ENCODE measurements around the gene HSPB2. TPM values are rescaled to one million over a fixed set of nuclear protein-coding genes. Genes with fewer than 3 reads are reported as not detected.
A peak's percentile ranks its signal among the peaks of the same experiment; 100 is the strongest.

The HSPB2 gene
- total RNA-seq: 1 to 10 TPM in 3 of 4 donors, not detected in 1; 1.2 to 6.7 (median 1.5) TPM

- no peak for TF ChIP-seq POLR2A (IDR thresholded peaks at IDR 0.05)
- no peak for TF ChIP-seq CTCF (IDR thresholded peaks at IDR 0.05)
- H3K4me3 ChIP-seq (ENCODE audit: low read depth, poor library complexity, severe bottlenecking): peak within 1 kb of the TSS; percentile 38
- peak in 1 of 2 donors; percentile 89 for DNase-seq (ENCODE audit: low spot score in 2 of 2)
- intact Hi-C loops (cut with DNase I; ENCODE audit: low total_unique reads): loop anchor here (5.0 kb wide), 1 partner anchor 1190 kb away; no protein-coding TSS in a partner anchor
- 5 to 18% methylated on average over 14 to 25 of the region's 26 CpGs for WGBS, 2 donors
These were observed at the start of gene HSPB2 for GRCh38 chr11:111912535-111912934. TSS of gene HSPB2 (plus strand) at chr11:111912734. CDS start at chr11:111912830, 96 bp downstream.

GRCh38 chr11:111870113-111870512, 42.4 kb upstream of the HSPB2 start:
- 87 to 91% methylated on average over 1 of the region's 1 CpG for WGBS, 2 donors
- intact Hi-C loops (cut with DNase I; ENCODE audit: low total_unique reads): no loop called here
- H3K4me3 ChIP-seq (ENCODE audit: low read depth, poor library complexity, severe bottlenecking): no peak overlapping the region
- TF ChIP-seq CTCF (IDR thresholded peaks at IDR 0.05) (no peak), POLR2A (IDR thresholded peaks at IDR 0.05) (no peak)
- no peak for DNase-seq (ENCODE audit: low spot score in 2 of 2)

GRCh38 chr11:111870522-111870885, 42.0 kb upstream of the HSPB2 start:
- intact Hi-C loops (cut with DNase I; ENCODE audit: low total_unique reads): no loop called here
- DNase-seq (ENCODE audit: low spot score in 2 of 2): no peak
- no peak for TF ChIP-seq POLR2A (IDR thresholded peaks at IDR 0.05)
- TF ChIP-seq CTCF (IDR thresholded peaks at IDR 0.05): no peak
- peak overlapping the region; percentile 96 for H3K4me3 ChIP-seq (ENCODE audit: low read depth, poor library complexity, severe bottlenecking)

GRCh38 chr11:111870886-111871692, 41.4 kb upstream of the HSPB2 start, which contains the start of gene ALG9:
TSS of gene ALG9 (minus strand) at chr11:111871581. CDS start at chr11:111871482, 99 bp downstream.
- peak within 1 kb of the TSS; percentile 96 for H3K4me3 ChIP-seq (ENCODE audit: low read depth, poor library complexity, severe bottlenecking)
- peak; percentile 76 to 96 for DNase-seq (ENCODE audit: low spot score in 2 of 2)
- intact Hi-C loops (cut with DNase I; ENCODE audit: low total_unique reads): no loop called here
- WGBS, 2 donors: 0 to 1% methylated on average over 26 to 44 of the region's 51 CpGs
- TF ChIP-seq CTCF (IDR thresholded peaks at IDR 0.05) (no peak), POLR2A (IDR thresholded peaks at IDR 0.05) (no peak)

- no peak overlapping the region for H3K4me3 ChIP-seq (ENCODE audit: low read depth, poor library complexity, severe bottlenecking)
- intact Hi-C loops (cut with DNase I; ENCODE audit: low total_unique reads): no loop called here
- 34 to 49% methylated on average over 5 of the region's 5 CpGs for WGBS, 2 donors
- no peak for DNase-seq (ENCODE audit: low spot score in 2 of 2)
- TF ChIP-seq POLR2A (IDR thresholded peaks at IDR 0.05) (no peak), CTCF (IDR thresholded peaks at IDR 0.05) (no peak)
These were observed 40.8 kb upstream of the HSPB2 start for GRCh38 chr11:111871693-111872161.

All from lower leg skin (tissue), 4 donors.